ENCODE data around the gene BNC2.

- TF ChIP-seq CTCF (IDR thresholded peaks at IDR 0.05; ENCODE audit: low read length) (no peak), EZH2 (IDR thresholded peaks at IDR 0.05; ENCODE audit: borderline replicate concordance, low read length) (no peak)
Observed at GRCh38 chr9:16551692-16552091, 318.8 kb downstream of the BNC2 start.
